ENCODE measurements around the gene SERPINE2. TPM values are rescaled to one million over a fixed set of nuclear protein-coding genes. Genes with fewer than 3 reads are reported as not detected.
"Not testable (repeated sequence)": the region's sequence is repeated elsewhere in the genome, so short reads cannot be mapped to it uniquely, and the experiment has no call there.

The SERPINE2 gene
- total and polyA plus RNA-seq, 4 experiments from 2014 or later = 0.47 to 2.0 (median 1.3) TPM

DNA sequence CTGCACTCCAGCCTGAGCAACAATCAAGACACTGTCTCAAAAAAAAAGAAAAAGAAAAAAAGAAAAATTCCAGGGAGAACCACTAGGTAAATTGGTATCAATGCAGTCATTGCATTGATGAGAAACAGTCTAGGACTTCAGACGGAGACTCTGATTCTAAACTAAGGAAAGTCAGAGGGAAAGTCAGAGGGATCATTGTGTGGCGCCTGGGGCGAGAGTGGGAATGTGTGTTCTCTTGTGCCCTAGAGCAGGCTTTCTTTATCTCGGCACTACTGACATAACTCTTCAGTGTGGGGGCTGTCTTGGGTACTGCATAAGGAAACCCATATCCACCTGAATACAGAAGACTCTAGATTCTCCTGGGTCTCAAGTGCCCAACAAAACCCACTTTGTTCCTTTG, 24.8 kb downstream of the SERPINE2 start:
- Mint-ChIP-seq H3K36me3 (no peaks in the 10 kb centered on the region), H3K4me1 (peaks cover 2 to 14% (median 12%) of the 10 kb centered on the region in 4 donors), H3K27ac (no peak overlapping the region), H3K27me3 (peaks cover 0 to 2% of the 10 kb centered on the region in 2 donors), H3K4me3 (no peak overlapping the region), H3K9me3 (no peaks in the 10 kb centered on the region)
- no peak for DNase-seq
- ChIA-PET CTCF (ENCODE audit: partially characterized antibody) (no interaction called here), POLR2A (ENCODE audit: partially characterized antibody) (no interaction called here)
- no peaks in the 10 kb centered on the region for H3K27me3 ChIP-seq (ENCODE audit: insufficient read depth, low read length)
- no peaks in the 10 kb centered on the region for H3K4me1 ChIP-seq (ENCODE audit: insufficient read depth, low read length)
- intact Hi-C loops (cut with micrococcal nuclease) = no loop called here
- H3K4me3 ChIP-seq (ENCODE audit: low read length in 2 of 2) = no peak overlapping the region
- no peaks in the 10 kb centered on the region for H3K9me3 ChIP-seq (ENCODE audit: control insufficient read depth in 1 of 2, low read length in 2 of 2)
- H3K27ac ChIP-seq (ENCODE audit: low read depth, low read length) = no peak overlapping the region
- H3K36me3 ChIP-seq (ENCODE audit: insufficient read depth, low read length) = no peaks in the 10 kb centered on the region

DNA sequence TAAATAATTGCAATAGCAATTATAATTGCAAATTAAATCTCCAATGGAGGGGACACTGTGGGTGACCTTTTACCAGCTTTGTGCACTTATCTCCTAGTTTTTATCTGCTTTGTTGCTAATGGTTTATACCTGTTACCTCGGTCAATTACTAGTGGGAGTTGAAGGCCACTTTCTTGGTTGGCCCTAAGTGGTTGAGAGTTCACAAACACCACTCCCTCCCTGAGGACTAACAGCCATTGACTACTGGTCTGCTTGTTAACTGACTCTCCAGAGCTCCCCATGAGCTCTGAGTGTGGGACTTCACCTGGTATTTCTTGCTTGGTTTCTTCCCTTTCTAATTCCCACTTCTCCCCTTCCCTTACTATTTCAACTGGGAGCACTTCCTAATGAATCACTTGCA, 27.2 kb downstream of the SERPINE2 start:
- Mint-ChIP-seq H3K27me3 (peaks cover 0 to 2% of the 10 kb centered on the region in 2 donors), H3K9me3 (no peaks in the 10 kb centered on the region), H3K36me3 (no peaks in the 10 kb centered on the region), H3K4me3 (peak overlapping the region in 1 of 8 donors; percentile 36), H3K27ac (no peak overlapping the region), H3K4me1 (peaks cover 1 to 11% (median 10%) of the 10 kb centered on the region in 4 donors)
- Histone ChIP-seq H3K9me3 (ENCODE audit: control insufficient read depth in 1 of 2, low read length in 2 of 2) (no peaks in the 10 kb centered on the region), H3K27ac (ENCODE audit: low read depth, low read length) (no peak overlapping the region), H3K36me3 (ENCODE audit: insufficient read depth, low read length) (no peaks in the 10 kb centered on the region), H3K4me3 (ENCODE audit: low read length in 2 of 2) (no peak overlapping the region), H3K27me3 (ENCODE audit: insufficient read depth, low read length) (no peaks in the 10 kb centered on the region), H3K4me1 (ENCODE audit: insufficient read depth, low read length) (no peaks in the 10 kb centered on the region)
- no peak for DNase-seq
- intact Hi-C loops (cut with micrococcal nuclease) = no loop called here
- POLR2A ChIA-PET (ENCODE audit: partially characterized antibody) = no interaction called here
- CTCF ChIA-PET (ENCODE audit: partially characterized antibody) = no interaction called here

DNA sequence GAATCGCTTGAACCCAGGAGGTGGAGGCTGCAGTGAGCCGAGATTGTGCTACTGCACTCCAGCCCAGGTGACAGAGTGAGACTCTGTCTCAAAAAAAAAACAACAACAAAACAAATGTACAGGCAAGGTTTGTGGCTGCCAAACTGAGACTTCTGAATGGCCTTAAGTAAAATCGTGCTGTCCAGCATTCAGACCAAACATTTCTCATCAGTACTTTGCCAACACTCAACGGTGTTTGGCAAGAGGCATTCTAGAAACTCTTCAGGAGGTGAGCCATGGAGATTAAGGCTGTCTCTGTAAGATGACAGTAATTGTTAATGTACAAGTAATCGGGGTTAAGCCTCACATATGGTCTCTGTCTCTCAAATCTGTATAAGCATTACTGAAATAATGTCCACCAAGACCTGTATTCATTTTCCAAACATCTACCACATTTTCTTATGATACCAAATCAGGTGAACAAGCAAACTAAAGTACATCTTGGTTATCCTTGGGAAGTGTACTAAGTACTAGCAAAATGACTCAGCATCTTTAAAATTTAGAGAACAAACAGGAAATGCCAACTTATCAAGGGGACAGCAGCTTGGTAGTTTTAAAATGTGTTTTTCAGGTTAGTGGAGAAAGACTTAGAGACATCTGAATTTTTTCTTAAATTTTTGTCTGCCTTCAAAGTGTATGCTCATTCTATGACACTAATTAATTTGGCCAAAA, 29.3 kb downstream of the SERPINE2 start:
- Histone ChIP-seq H3K36me3 (ENCODE audit: insufficient read depth, low read length) (no peaks in the 10 kb centered on the region), H3K9me3 (ENCODE audit: control insufficient read depth in 1 of 2, low read length in 2 of 2) (no peaks in the 10 kb centered on the region), H3K4me1 (ENCODE audit: insufficient read depth, low read length) (no peaks in the 10 kb centered on the region), H3K27me3 (ENCODE audit: insufficient read depth, low read length) (no peaks in the 10 kb centered on the region), H3K4me3 (ENCODE audit: low read length in 2 of 2) (no peak overlapping the region), H3K27ac (ENCODE audit: low read depth, low read length) (no peak overlapping the region)
- ChIA-PET POLR2A (ENCODE audit: partially characterized antibody) (no interaction called here), CTCF (ENCODE audit: partially characterized antibody) (no interaction called here)
- Mint-ChIP-seq H3K27me3 (peaks cover 0 to 2% of the 10 kb centered on the region in 2 donors), H3K27ac (no peak overlapping the region), H3K36me3 (no peaks in the 10 kb centered on the region), H3K4me1 (peaks cover 0 to 4% (median under 1%) of the 10 kb centered on the region in 4 donors), H3K9me3 (no peaks in the 10 kb centered on the region), H3K4me3 (no peak overlapping the region)
- DNase-seq = no peak
- intact Hi-C loops (cut with micrococcal nuclease) = no loop called here

DNA sequence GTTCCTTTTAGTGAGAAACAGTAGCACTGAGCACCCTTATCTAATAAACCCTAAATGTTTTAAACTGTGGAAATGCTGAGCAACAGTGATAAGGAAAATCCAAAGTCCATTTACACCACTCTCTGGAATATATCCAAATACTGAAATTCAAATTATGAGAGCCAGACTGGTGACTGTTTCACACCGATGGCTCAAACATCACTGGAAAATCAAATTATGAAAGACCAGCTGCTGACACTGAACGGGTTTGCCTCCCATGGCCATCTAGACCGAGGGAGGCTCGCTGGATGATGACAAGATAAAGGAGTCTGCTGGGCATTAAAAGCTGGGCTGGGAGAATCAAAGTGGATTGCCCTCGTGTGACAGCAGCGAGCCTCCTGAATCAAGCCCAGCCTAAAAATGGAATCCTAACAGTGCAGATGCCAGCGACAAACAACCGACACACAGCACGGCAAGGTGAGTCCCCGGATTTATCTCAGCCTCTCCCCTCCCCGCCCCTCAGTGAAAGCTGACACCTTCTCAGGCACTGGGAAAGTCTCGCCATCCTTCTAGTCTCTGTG, 30.3 kb downstream of the SERPINE2 start:
- no peak overlapping the region for H3K4me3 ChIP-seq (ENCODE audit: low read length in 2 of 2)
- H3K27me3 Mint-ChIP-seq = peaks cover 0 to 2% of the 10 kb centered on the region in 2 donors
- intact Hi-C loops (cut with micrococcal nuclease) = no loop called here
- peaks cover 0 to 4% (median under 1%) of the 10 kb centered on the region in 4 donors for H3K4me1 Mint-ChIP-seq
- ChIA-PET CTCF (ENCODE audit: partially characterized antibody) (interaction anchor here (7.1 kb wide), 1 partner anchor 15 kb away, joined by 47 read pairs; no protein-coding TSS in a partner anchor), POLR2A (ENCODE audit: partially characterized antibody) (no interaction called here)
- H3K9me3 Mint-ChIP-seq = no peaks in the 10 kb centered on the region
- no peaks in the 10 kb centered on the region for H3K36me3 ChIP-seq (ENCODE audit: insufficient read depth, low read length)
- no peak overlapping the region for H3K4me3 Mint-ChIP-seq
- H3K4me1 ChIP-seq (ENCODE audit: insufficient read depth, low read length) = no peaks in the 10 kb centered on the region
- DNase-seq = no peak
- no peaks in the 10 kb centered on the region for H3K36me3 Mint-ChIP-seq
- no peaks in the 10 kb centered on the region for H3K9me3 ChIP-seq (ENCODE audit: control insufficient read depth in 1 of 2, low read length in 2 of 2)
- H3K27ac ChIP-seq (ENCODE audit: low read depth, low read length) = no peak overlapping the region
- no peaks in the 10 kb centered on the region for H3K27me3 ChIP-seq (ENCODE audit: insufficient read depth, low read length)
- H3K27ac Mint-ChIP-seq = no peak overlapping the region

DNA sequence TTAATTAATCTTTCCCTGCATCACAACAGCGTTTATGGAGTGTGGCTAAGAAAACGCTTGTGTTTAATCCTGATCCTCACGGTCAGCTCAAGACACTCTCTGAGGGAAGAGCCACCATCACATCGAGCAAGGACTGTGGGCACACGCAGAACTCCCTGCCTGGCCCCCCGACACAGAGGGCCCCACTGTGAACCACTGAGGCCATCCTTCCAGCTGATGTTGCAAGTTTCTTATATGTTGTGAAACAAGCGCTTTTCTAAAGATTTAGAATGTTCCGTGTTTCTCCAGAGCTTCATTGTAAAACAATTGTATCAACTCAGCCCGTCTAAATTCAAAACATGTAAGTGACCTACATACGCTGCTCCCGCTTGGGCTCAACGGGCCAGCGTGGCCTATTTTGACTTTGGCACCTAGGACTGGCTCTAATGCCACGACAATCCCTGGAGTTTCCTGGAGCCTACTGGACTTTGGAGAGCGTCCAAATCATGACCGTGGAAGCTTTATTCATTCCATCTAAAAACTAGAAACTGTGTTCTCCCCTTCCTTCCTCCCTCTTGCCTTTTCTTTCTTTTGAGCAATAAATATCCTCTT, 34.9 kb downstream of the SERPINE2 start:
- ChIA-PET CTCF (ENCODE audit: partially characterized antibody) (interaction anchor here (7.1 kb wide), 1 partner anchor 10 kb away, joined by 47 read pairs; no protein-coding TSS in a partner anchor), POLR2A (ENCODE audit: partially characterized antibody) (no interaction called here)
- Histone ChIP-seq H3K9me3 (ENCODE audit: control insufficient read depth in 1 of 2, low read length in 2 of 2) (no peaks in the 10 kb centered on the region), H3K27me3 (ENCODE audit: insufficient read depth, low read length) (no peaks in the 10 kb centered on the region), H3K4me1 (ENCODE audit: insufficient read depth, low read length) (no peaks in the 10 kb centered on the region), H3K27ac (ENCODE audit: low read depth, low read length) (no peak overlapping the region), H3K36me3 (ENCODE audit: insufficient read depth, low read length) (no peaks in the 10 kb centered on the region), H3K4me3 (ENCODE audit: low read length in 2 of 2) (no peak overlapping the region)
- Mint-ChIP-seq H3K36me3 (no peaks in the 10 kb centered on the region), H3K27me3 (peaks cover 2 to 4% of the 10 kb centered on the region in 2 donors), H3K9me3 (no peaks in the 10 kb centered on the region), H3K4me1 (no peaks in the 10 kb centered on the region), H3K4me3 (no peak overlapping the region), H3K27ac (no peak overlapping the region)
- DNase-seq = no peak
- intact Hi-C loops (cut with micrococcal nuclease) = no loop called here

DNA sequence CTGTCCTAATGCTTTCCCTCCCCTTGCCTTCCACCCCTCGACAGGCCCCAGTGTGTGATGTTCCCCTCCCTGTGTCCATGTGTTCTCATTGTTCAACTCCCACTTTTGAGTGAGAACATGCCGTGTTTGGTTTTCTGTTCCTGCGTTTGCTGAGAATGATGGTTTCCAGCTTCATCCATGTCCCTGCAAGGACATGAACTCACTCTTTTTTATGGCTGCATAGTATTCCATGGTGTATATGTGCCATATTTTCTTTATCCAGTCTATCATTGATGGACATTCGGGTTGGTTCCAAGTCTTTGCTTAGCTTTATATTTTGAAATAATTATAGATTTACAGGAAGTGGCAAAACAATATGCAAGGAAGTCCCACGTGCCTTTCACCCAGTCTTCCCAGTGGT, 38.4 kb downstream of the SERPINE2 start:
- H3K4me3 ChIP-seq (ENCODE audit: low read length in 2 of 2); H3K9me3 ChIP-seq (ENCODE audit: control insufficient read depth in 1 of 2, low read length in 2 of 2); H3K27ac ChIP-seq (ENCODE audit: low read depth, low read length); H3K4me1 Mint-ChIP-seq; POLR2A ChIA-PET (ENCODE audit: partially characterized antibody); H3K9me3 Mint-ChIP-seq; H3K36me3 Mint-ChIP-seq; H3K27ac Mint-ChIP-seq; H3K4me3 Mint-ChIP-seq; H3K36me3 ChIP-seq (ENCODE audit: insufficient read depth, low read length); H3K27me3 Mint-ChIP-seq; DNase-seq; H3K4me1 ChIP-seq (ENCODE audit: insufficient read depth, low read length); H3K27me3 ChIP-seq (ENCODE audit: insufficient read depth, low read length); intact Hi-C loops (cut with micrococcal nuclease): not testable (repeated sequence)
- CTCF ChIA-PET (ENCODE audit: partially characterized antibody) = interaction anchor here (1.5 kb wide), 1 partner anchor 10 kb away, joined by 4 read pairs; no protein-coding TSS in a partner anchor

DNA sequence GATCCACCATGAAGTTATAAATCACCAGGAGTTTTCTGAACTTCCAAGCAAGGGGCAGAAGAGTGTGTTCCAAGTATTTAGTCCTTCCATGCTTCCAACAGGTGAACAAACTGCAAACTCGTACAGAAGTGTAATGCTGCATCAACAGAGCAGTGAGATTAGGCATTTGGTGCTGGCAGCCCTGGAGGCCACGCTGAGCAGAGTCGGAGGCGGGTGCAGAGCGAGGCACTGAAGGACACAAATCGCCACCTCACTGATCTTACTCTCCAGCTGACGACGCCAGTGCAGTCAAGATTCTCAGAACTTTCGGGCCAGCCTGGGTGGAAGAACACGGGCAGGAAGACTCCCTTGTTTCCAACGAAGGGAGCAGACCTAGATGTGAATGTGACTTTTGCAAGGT, 39.2 kb downstream of the SERPINE2 start:
- H3K4me1 Mint-ChIP-seq = no peaks in the 10 kb centered on the region
- Histone ChIP-seq H3K27ac (ENCODE audit: low read depth, low read length) (no peak overlapping the region), H3K36me3 (ENCODE audit: insufficient read depth, low read length) (no peaks in the 10 kb centered on the region), H3K4me1 (ENCODE audit: insufficient read depth, low read length) (no peaks in the 10 kb centered on the region), H3K9me3 (ENCODE audit: control insufficient read depth in 1 of 2, low read length in 2 of 2) (no peaks in the 10 kb centered on the region), H3K27me3 (ENCODE audit: insufficient read depth, low read length) (no peaks in the 10 kb centered on the region), H3K4me3 (ENCODE audit: low read length in 2 of 2) (no peak overlapping the region)
- H3K9me3 Mint-ChIP-seq = no peaks in the 10 kb centered on the region
- no peaks in the 10 kb centered on the region for H3K36me3 Mint-ChIP-seq
- ChIA-PET CTCF (ENCODE audit: partially characterized antibody) (interaction anchor here (1.5 kb wide), 1 partner anchor 9 kb away, joined by 4 read pairs; no protein-coding TSS in a partner anchor), POLR2A (ENCODE audit: partially characterized antibody) (no interaction called here)
- intact Hi-C loops (cut with micrococcal nuclease) = no loop called here
- no peak for DNase-seq
- H3K27ac Mint-ChIP-seq = no peak overlapping the region
- peaks cover 2 to 6% of the 10 kb centered on the region in 2 donors for H3K27me3 Mint-ChIP-seq
- no peak overlapping the region for H3K4me3 Mint-ChIP-seq
